HG03135 (cell line): ENCODE measurements around the gene EML1.

Experiments used
- ATAC-seq: cut with Tn5 transposase; IDR thresholded peaks from one replicate; pipeline ENCODE4 v1.9.1; 2021; ENCODE audit warnings: mild to moderate bottlenecking, moderate library complexity; ENCODE audit not compliant: unreplicated experiment

Gene EML1

DNA sequence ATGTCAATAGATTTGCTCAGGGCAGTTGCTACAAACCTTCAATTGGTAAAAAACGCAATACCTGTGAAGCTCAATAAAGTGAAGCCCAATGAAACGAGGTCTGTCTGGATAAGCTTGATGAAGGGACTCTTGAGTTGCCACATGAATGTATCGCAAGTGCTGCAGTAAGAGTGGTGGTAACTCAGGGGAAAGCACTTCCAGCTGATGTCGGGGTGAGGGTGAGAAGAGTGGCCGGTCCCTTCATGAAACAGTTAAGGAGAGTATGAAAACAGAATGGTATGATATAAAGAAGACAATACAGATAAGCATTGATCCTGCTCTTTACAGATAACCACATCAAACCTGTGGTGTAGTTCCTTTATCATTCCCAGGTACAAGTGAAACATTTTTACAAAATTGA lies 188.6 kb downstream of the EML1 start:
- ATAC-seq, result no peak

DNA sequence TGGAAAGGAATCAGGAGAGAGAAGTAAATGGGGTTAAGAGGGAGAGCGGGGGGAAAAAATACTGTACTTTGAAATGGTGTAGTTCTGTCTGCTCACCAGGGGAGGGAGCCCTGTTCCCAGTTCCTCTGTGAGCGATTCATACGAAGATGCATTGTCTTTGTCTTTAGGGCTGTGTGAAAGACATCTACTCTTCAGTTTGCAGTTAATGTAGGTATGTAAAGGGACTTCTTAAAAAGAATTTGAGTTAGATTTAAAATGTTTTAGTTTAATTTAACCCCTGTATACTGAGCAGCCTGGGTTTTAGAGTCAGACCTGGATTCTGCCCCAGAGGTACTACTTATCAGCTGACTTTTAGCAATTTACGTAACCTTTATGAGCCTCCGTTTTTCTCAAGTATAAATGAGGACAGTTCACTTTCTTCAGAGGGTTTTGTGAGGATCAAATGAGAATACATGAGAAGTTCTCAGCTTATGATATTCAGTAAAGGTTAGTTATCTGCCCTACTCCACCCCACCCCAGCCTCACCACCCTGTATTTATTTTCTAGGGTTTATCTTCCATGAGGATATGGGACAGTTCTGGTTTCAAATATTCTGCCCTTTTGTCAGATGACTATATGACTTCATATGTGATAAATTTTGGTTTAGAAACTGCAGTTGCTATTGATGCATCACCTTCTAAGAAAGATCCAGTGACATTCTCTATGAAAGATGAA lies 189.5 kb downstream of the EML1 start:
- peak; percentile 62 for ATAC-seq

- no peak for ATAC-seq
These were observed 190.2 kb downstream of the EML1 start for GRCh38 chr14:99983251-99984015.

DNA sequence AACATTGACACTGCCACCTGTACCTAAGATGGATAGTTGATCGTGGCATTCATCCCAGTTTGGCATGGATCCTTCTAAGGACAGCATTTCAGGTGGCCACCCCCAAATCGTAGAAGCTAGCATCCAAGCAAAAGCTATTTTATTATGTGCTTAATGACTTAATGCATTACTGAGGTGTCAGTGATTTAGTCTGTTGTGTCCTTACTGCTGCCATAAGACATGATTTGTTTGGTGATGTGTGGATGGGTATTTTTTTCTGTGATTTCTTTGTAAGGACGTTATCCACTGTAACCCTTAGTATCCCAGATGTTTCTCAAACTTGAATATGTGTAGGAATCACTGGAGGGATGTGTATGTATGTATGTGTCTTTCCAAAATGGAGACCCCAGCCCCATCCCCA lies 190.8 kb downstream of the EML1 start:
- ATAC-seq, result no peak

- ATAC-seq, result no peak
These were observed 193.2 kb downstream of the EML1 start for GRCh38 chr14:99986396-99986795.

DNA sequence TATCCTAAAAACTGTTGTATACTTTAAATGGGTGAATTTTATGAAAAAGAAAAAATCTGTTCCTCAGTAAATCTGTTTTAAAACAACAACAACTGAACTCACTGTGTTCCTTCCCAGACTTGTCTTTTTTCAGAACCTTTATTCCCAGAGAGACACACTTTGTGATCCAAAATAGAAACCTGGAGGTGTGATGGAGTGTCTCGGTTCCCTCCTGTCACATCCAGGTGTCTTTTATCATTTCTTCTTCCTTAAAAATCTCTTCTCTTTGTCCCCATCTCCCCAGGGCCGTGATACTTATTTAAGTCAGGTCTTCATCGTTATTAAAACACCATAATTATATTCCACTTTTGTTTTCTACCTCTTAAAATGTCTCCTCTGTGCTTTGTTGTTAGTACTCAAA lies 195.8 kb downstream of the EML1 start:
- ATAC-seq, result no peak

DNA sequence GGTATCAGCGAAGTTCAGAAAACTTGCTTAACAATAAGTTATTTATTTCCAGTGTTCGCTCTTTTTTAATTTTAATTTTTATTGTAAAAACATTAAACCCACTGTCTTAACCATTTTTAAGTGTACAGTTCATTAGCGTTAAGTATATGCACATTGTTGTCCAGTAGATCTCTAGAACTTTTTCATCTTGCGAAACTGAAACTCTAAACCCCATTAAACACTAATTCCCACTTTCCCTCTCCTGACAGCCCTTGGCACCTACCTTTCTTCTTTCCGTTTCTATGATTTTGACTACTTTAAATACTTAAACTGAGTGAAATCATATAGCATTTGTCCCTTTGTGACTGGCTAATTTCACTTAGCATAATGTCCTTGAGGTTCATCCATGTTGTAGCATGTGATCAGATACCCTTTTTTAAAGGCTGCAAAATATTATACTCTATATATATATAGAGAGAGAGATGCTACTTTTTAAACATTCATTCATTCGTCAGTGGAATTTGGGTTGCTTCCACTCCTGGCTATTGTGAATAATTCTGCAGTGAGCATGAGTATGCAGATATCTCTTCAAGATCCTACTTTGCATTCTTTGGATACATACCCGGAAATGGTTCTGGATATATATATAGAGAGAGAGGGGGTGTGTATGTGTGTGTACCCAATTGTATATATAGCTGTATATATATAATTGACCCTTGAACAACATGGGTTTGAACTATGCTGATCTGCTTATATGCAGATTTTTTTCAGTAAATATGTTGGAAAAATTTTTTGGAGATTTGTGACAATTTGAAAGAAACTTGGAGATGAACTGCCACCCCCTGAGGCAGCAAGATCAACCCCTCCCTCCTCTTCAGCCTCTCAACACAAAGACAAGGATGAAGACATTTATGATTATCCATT lies 197.3 kb downstream of the EML1 start:
- no peak for ATAC-seq

GRCh38 chr14:99991331-99991730 lies 198.1 kb downstream of the EML1 start:
- no peak for ATAC-seq
